Retinal pigment epithelial cell (primary cell): ENCODE measurements around the gene RHOBTB3.

Experiments
- DNase-seq: peaks from one replicate; pipeline ENCODE4 v3.0.0-alpha.2; 2010; ENCODE audit warnings: low read depth
- H3K4me3 ChIP-seq: 2 replicates; pipeline ENCODE4 v1.5.1; 2011; ENCODE audit warnings: mild to moderate bottlenecking, low read length, control low read depth, moderate library complexity
- TF ChIP-seq, protein P1 (sequence below): conservative IDR thresholded peaks from 2 replicates; pipeline ENCODE4 v1.5.1; 2011; ENCODE audit warnings: low read depth, low read length, control low read depth, inconsistent platforms

The RHOBTB3 gene

DNA sequence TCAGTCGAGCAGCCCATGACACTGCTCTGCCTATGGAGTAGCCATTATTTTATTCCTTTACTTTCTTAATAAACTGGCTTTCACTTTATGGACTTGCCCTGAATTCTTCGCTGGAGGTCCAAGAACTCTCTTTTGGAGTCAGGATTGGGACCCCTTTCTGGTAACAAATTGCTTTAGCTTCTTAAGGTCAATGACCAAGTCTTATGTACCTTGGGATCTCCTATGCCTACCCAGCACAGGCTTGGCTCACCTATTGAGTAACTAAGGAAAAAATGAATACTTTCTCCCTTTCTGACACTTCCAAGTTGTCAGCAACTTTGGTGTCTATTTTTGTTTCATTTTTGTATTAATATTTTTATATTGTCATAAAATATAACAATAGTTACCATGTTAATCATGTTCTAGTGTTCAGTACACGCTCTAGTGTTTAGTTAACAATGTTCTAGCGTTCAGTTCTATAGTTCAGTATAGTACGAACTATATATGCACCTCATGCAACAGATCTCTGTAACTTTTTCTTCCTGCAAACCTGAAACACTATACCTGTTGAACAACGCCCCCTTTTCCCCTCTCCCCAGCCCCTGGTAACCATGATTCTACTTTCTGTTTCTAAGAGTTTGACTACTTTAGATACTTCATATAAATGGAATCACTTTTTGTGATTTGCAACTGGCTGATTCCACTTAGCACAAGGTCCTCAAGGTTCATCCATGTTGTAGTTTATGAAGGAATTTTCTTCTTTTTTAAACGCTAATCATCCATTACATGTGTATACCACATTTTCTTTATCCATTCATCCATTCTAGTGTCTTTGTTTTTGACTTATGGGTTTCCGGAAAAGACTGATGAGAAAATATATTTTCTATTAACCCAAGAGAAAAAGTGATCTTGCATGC is 1.8 kb upstream of the RHOBTB3 start:
- no peak overlapping the region for H3K4me3 ChIP-seq
- no peak for DNase-seq
- TF ChIP-seq, protein P1, sequence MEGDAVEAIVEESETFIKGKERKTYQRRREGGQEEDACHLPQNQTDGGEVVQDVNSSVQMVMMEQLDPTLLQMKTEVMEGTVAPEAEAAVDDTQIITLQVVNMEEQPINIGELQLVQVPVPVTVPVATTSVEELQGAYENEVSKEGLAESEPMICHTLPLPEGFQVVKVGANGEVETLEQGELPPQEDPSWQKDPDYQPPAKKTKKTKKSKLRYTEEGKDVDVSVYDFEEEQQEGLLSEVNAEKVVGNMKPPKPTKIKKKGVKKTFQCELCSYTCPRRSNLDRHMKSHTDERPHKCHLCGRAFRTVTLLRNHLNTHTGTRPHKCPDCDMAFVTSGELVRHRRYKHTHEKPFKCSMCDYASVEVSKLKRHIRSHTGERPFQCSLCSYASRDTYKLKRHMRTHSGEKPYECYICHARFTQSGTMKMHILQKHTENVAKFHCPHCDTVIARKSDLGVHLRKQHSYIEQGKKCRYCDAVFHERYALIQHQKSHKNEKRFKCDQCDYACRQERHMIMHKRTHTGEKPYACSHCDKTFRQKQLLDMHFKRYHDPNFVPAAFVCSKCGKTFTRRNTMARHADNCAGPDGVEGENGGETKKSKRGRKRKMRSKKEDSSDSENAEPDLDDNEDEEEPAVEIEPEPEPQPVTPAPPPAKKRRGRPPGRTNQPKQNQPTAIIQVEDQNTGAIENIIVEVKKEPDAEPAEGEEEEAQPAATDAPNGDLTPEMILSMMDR = no peak

DNA sequence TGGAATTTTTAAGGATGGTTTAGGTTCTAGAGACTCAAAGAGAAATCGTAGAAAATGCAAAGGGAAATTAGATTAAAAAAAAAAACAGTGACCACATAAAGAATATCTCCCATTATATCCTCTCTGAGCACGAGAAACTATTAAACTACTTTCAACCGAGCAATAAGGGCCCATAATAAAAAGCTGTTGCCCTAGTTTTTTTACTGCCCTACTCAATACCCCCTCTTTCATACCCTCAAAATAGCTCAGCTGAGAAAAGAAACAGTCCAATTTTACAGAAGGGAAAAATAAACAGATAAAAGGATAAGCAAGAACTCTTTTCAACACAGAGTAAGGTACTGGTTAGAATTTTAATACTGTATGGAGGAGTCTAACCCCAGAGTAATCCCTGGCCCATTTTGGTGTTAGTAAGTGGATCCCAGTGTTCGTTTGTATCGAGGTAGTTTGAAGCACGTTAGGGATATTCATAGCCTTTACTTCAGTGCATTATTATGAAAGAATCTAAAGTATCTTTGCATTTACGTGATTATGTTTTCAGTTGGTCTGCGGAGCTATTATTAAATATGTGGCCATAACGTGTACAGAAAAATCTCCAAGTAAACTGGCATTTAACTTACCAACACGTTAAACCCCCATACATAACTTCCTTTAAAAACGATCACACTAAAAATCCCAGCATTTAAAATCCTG is 980 bp upstream of the RHOBTB3 start:
- H3K4me3 ChIP-seq = peak overlapping the region; percentile 89
- TF ChIP-seq, protein P1 = no peak
- no peak for DNase-seq

DNA sequence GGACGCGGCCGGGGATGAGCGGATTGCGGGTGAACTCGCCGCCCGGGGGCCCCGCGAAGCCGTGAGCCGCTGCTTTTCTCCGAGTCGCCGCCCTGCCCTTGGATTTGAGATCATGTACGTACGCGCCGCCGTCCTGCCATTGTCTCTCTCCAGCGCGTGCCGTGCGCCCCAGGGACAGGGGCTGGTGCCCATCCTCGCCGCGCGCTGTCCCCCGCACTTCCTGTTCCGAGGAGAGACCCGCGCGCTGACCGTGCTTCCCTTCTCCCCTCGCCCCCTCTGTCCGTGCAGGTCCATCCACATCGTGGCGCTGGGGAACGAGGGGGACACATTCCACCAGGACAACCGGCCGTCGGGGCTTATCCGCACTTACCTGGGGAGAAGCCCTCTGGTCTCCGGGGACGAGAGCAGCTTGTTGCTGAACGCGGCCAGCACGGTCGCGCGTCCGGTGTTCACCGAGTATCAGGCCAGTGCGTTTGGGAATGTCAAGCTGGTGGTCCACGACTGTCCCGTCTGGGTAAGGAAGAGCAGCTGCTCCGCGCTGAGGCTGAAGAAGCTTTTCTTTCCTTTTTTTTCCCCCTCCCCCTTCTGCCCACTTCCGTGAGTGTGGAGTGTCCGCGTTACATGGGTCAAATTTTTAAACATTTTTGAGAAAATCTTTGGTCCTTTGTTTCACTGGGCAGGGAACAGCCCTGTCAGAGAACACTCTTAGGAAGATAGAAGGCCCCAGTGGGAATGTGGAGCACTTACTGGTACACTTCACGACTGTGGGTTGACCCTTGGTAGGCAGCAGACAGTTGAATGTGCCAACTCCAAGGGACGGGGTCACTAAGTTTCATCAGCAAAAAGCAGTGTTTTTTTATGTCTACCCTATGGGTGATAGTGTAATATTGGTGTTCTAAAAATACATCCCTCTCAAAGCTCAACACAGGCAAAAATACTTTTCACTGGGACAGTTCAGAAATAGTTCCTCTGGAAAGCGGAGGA is 727 bp downstream of the RHOBTB3 start:
- TF ChIP-seq, protein P1 = no peak
- no peak for DNase-seq
- H3K4me3 ChIP-seq = peak overlapping the region; percentile 89

DNA sequence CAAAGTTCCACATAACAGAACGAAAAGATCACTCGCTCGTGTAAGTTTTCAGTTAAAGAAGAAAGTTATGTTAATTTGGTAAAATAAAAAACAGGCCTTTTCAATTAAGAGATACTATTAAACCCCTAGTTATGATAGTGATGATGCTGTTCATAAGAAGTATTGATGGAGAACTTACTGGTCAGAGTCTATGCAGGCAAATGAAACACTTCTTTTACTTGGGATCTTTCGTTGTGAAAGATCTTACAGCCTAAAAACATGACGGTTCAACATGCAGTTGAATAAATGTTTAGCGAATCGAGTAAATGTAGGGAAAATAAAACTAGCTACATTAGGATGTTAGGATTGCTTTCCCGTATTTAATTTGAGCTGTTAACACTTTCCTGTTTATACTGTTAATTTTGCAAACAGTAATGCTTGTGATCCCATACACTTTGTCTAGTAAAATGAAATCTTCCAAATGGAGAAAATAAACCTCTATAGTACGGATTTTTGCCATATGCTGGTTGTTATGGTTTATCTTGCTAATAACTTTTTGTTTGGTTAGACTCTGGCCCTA is 2.0 kb downstream of the RHOBTB3 start:
- peak overlapping the region; percentile 89 for H3K4me3 ChIP-seq
- TF ChIP-seq, protein P1 = no peak
- no peak for DNase-seq

DNA sequence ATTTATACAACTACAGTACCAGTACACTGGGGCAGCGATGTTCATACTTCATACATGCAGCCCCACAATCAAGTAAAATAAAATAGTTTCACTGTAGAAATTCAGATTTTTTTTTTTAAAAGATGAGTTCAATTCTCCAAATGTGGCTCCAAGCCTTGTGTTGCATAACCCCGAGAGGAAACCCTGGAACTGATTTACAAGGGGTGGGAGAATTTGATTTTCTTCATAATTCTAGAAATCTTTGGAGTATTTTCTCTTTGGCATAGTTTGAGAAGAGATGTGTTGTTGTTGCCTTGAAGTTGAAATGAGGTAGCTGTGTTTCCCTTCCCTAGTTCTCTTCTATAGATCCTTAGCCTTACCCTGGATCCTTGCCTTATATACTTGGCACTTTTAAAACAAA is 3.1 kb downstream of the RHOBTB3 start:
- H3K4me3 ChIP-seq = peak overlapping the region; percentile 89
- DNase-seq = no peak
- TF ChIP-seq, protein P1 = no peak

DNA sequence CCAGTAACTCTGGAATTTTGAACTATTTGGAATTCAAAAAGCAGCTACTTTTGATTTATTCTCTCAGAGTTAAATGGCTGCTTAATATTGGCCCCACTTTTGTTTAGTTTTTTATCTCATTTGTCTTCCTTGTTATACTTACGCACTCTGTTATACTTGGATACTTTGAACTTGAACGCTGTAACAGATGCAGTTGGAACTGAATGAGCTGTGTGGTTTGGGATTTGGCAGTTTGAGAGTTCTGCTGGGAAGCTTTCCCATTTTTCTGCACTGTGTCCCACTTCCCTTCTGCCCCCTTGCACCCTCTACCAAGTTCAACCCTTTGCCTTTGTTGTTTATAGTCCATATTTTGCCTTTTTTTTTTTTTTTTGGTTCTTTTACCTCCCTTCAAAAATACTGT is 3.8 kb downstream of the RHOBTB3 start:
- TF ChIP-seq, protein P1 = no peak
- DNase-seq = no peak
- peak overlapping the region; percentile 30 for H3K4me3 ChIP-seq
